ENCODE data around the gene HDAC1.

DNA sequence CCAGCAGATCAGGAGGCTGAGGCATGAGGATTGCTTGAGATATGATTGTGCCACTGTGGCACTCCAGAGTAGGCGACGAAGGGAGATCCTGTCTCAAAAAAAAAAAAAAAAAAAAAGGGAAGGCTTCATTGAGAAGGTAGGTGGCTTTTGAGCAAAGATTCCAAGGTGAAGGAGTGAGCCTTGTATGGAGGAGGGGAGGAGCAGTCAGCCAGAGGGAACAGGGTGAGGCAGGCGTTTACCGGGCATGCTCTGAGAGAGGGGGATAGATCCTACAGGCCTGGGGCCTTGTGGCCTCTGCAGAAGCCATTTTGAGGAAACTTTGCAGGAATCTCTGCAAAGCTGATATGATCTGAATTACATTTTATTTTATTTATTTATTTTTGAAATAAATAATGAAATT is 5.1 kb upstream of the HDAC1 start:
- TF ChIP-seq, protein P1, sequence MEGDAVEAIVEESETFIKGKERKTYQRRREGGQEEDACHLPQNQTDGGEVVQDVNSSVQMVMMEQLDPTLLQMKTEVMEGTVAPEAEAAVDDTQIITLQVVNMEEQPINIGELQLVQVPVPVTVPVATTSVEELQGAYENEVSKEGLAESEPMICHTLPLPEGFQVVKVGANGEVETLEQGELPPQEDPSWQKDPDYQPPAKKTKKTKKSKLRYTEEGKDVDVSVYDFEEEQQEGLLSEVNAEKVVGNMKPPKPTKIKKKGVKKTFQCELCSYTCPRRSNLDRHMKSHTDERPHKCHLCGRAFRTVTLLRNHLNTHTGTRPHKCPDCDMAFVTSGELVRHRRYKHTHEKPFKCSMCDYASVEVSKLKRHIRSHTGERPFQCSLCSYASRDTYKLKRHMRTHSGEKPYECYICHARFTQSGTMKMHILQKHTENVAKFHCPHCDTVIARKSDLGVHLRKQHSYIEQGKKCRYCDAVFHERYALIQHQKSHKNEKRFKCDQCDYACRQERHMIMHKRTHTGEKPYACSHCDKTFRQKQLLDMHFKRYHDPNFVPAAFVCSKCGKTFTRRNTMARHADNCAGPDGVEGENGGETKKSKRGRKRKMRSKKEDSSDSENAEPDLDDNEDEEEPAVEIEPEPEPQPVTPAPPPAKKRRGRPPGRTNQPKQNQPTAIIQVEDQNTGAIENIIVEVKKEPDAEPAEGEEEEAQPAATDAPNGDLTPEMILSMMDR (IDR thresholded peaks at IDR 0.05), result no peak
- no peak for TF ChIP-seq POLR2A (IDR thresholded peaks at IDR 0.05)
